Mucosa of descending colon (tissue), 3 donors: ENCODE results near the gene NOL4L. TPM values are rescaled to one million over a fixed set of nuclear protein-coding genes. Genes with fewer than 3 reads are reported as not detected.

ENCODE experiments used
- ATAC-seq: fragments of 200-7000 bp; cut with Tn5 transposase; one replicate; pipeline ENCODE4 v1.9.1; 2020; ENCODE audit warnings: mild to moderate bottlenecking, moderate library complexity
- DNase-seq, 3 donors: peaks; one replicate each; pipeline ENCODE4 v3.0.0-alpha.2; 2020
- H3K36me3 ChIP-seq: fragments of 200-600 bp; one replicate; pipeline ENCODE4 v1.8.0; 2021; ENCODE audit warnings: low read depth, mild to moderate bottlenecking
- H3K4me1 ChIP-seq: fragments of 200-600 bp; one replicate; pipeline ENCODE4 v1.8.0; 2021; ENCODE audit warnings: low read depth, mild to moderate bottlenecking
- H3K4me3 ChIP-seq: fragments of 200-600 bp; one replicate; pipeline ENCODE4 v1.8.0; 2021; ENCODE audit warnings: mild to moderate bottlenecking
- H3K9me3 ChIP-seq: fragments of 200-600 bp; one replicate; pipeline ENCODE4 v1.8.0; 2021; ENCODE audit warnings: mild to moderate bottlenecking
- CTCF ChIP-seq: fragments of 200-600 bp; IDR thresholded peaks from one replicate; pipeline ENCODE4 v1.8.0; 2022; ENCODE audit warnings: antibody characterized with exemption, mild to moderate bottlenecking
- intact Hi-C, 2 donors: fragments of 100-400 bp; cut with DNase I in 1 of 2; cut with micrococcal nuclease in 1 of 2; formaldehyde crosslinking; loops; one replicate each; pipeline versions ENCODE4 v1.11.0 to v1.11.1; 2022; cut with DNase I, micrococcal nuclease
- total RNA-seq, 3 donors: library from RNA; stranded (reverse); fragmentation: NEBNext Ultra II Directional in 2 of 3; extraction: Animal tissue kit (Norgen Biotek cat#: 25700) in 2 of 3; gene quantifications; one replicate each; pipeline versions ENCODE4 v1.2.1 to v1.2.4, GENCODE V29; 2021 to 2023
- donor health status: DM: no; HTN: no; CAD: no; lungs with moderate emphysema.
- donor health status: DM: no; HTN: no; CAD: no.
- donor health status: DM: no; HTN: yes; CAD: no.

NOL4L gene
- total RNA-seq, 3 donors from 2014 or later, result 46.1 to 75.3 (median 55.1) TPM

DNA sequence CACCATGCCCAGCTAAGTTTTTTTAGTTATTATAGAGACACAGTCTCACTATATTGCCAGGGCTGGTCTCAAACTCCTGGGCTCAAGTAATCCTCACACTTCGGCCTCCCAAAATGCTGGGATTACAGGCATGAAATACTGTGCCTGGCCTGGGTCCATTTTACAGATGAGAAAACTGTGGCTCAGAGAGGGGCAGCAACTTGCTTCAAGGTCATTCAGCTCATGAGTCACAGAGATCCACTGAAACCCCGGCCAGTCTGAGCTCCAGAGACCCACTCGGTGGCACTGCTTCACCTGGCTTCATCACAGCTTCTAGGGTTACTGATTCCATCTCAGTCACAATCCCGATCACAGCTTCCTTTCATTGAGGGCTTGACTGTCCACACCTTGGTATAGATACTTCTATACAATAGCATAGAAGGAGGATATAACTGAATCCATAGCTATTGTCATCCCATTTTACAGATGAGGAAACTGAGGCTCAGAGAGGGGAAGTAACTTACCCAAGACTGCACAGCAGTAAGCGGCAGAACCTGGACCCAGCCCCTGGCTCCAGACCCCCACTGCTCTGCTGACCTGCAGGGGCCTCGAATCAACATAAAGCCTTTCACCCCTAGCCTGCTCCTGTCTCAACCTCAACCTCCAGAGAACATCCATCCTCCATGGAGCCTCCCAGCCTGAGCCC lies 11.8 kb downstream of the NOL4L start:
- no peaks in the 10 kb centered on the region for H3K9me3 ChIP-seq
- H3K36me3 ChIP-seq, result no peaks in the 10 kb centered on the region
- no peak overlapping the region for H3K4me3 ChIP-seq
- ATAC-seq (no peak), DNase-seq (no peak)
- no peaks in the 10 kb centered on the region for H3K4me1 ChIP-seq
- intact Hi-C loops, result no loop called here
- TF ChIP-seq CTCF, result no peak

- no peak for TF ChIP-seq CTCF
- DNase-seq (no peak), ATAC-seq (no peak)
- Histone ChIP-seq H3K4me3 (no peak overlapping the region), H3K9me3 (no peaks in the 10 kb centered on the region), H3K4me1 (no peaks in the 10 kb centered on the region), H3K36me3 (no peaks in the 10 kb centered on the region)
- intact Hi-C loops, result no loop called here
Measured at GRCh38 chr20:32572271-32572968, 12.7 kb downstream of the NOL4L start.

- TF ChIP-seq CTCF, result no peak
- H3K4me3 ChIP-seq, result no peak overlapping the region
- H3K4me1 ChIP-seq, result no peaks in the 10 kb centered on the region
- no peaks in the 10 kb centered on the region for H3K9me3 ChIP-seq
- ATAC-seq (no peak), DNase-seq (no peak)
- intact Hi-C loops, result no loop called here
- no peaks in the 10 kb centered on the region for H3K36me3 ChIP-seq
Measured at GRCh38 chr20:32571566-32571965, 13.6 kb downstream of the NOL4L start.

DNA sequence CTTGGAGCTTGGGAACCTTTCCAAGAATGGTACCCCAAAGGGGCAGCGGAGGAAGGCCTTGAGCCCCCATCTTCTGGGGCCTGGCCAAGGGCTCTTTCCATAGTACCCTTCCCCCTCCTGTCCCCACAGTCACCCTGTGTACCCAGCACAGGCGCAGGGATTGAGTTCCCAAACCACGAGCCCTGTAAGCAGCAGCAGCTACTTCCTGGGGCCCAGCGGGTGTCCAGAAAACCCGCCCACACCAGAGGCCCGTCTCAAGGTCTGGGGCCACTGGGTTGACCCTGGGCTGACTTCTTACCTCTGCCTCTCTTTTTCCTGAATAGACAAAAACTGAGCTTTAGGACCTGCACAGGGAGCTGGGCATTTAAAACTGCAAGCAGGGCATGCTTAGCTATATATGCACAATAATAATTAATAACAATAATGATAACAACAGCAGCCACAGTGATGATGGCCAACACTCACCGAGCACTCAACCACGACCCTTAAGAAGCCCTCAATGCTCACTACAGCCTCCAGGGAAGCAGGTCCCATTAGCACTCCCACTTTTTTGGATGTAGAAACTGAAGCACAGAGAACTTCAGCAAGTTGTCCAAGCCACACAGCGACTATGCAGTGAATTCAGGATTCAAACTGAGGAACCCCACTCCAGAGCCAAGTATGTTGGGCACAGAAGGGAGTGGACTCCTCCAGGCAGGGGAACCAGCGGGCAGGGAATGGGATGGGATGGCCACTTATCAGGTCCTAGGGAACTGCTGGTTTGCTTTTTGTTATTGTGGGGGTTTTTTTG lies 14.5 kb downstream of the NOL4L start:
- ATAC-seq (no peak), DNase-seq (no peak)
- intact Hi-C loops, result no loop called here
- H3K36me3 ChIP-seq, result no peaks in the 10 kb centered on the region
- H3K4me3 ChIP-seq, result no peak overlapping the region
- H3K4me1 ChIP-seq, result no peaks in the 10 kb centered on the region
- no peak for TF ChIP-seq CTCF
- H3K9me3 ChIP-seq, result no peaks in the 10 kb centered on the region

DNA sequence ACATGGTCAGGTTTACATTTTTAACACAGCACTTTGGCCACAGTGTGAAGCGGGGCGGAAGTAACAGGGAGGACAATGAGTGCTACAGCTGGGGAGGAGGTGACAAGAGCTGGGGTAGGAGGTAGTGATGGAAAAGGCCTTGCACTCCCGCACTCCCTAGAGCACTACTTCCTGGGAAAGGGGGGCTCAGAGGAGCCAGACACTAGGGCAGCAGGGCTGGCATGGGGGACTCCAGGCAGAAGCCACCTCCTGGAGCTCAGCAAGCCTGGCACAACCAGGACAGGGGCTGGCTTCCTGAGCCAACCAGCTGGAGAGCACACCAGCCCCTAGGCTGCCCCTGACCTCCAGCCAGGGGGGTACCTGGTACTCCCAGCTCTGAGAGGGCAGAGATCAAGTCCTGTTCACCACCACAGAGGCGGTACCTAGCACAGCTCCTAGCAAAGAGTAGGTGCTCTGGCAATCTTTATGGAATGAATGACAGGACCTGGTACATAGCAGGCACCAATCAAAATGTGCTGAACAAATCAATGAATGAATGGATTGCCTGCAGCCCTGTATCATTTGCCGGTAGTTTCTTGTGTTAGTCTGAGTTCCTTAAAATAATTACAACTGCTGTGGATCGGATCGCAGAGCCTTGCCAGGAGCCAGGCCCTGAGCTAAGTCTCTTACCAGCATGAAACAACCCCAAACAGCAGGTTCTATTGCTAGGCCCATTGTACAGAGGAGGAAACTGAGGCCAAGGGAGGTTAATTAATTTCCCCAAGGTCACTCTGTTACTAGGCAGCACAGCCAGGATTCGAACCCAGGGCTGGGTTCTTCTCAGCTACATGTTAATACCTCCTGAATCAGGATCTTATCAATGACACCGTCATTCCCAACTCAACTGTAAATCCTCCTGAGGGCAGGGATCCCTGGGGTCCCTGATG lies 15.5 kb downstream of the NOL4L start:
- Histone ChIP-seq H3K4me1 (no peaks in the 10 kb centered on the region), H3K4me3 (no peak overlapping the region), H3K36me3 (no peaks in the 10 kb centered on the region), H3K9me3 (no peaks in the 10 kb centered on the region)
- ATAC-seq (peak; percentile 12), DNase-seq (no peak)
- intact Hi-C loops, result no loop called here
- no peak for TF ChIP-seq CTCF
